Lower lobe of right lung (tissue), 2 donors: ENCODE results near the gene VKORC1. TPM values are rescaled to one million over a fixed set of nuclear protein-coding genes. Genes with fewer than 3 reads are reported as not detected.
A peak's percentile ranks its signal among the peaks of the same experiment; 100 is the strongest.

Source experiments
- ATAC-seq, 2 donors: fragments of 200-7000 bp; cut with Tn5 transposase; one replicate each; pipeline ENCODE4 v1.9.1; 2020 to 2022; ENCODE audit warnings: mild to moderate bottlenecking in 2 of 2, moderate library complexity in 2 of 2
- DNase-seq: peaks from one replicate; pipeline ENCODE4 v3.0.0-alpha.2; 2020
- H3K27ac ChIP-seq: fragments of 200-600 bp; one replicate; pipeline ENCODE4 v1.8.0; 2022
- H3K27me3 ChIP-seq: fragments of 200-600 bp; one replicate; pipeline ENCODE4 v1.8.0; 2022; ENCODE audit warnings: low read depth
- H3K36me3 ChIP-seq: fragments of 200-600 bp; one replicate; pipeline ENCODE4 v1.8.0; 2022; ENCODE audit warnings: mild to moderate bottlenecking
- H3K4me1 ChIP-seq: fragments of 200-600 bp; one replicate; pipeline ENCODE4 v1.8.0; 2022
- H3K4me3 ChIP-seq: fragments of 200-600 bp; one replicate; pipeline ENCODE4 v1.8.0; 2022; ENCODE audit warnings: mild to moderate bottlenecking
- H3K9me3 ChIP-seq: fragments of 200-600 bp; one replicate; pipeline ENCODE4 v1.8.0; 2022
- CTCF ChIP-seq: fragments of 200-600 bp; IDR thresholded peaks from one replicate; pipeline ENCODE4 v1.8.0; 2022; ENCODE audit warnings: antibody characterized with exemption, mild to moderate bottlenecking
- intact Hi-C: fragments of 100-400 bp; cut with DNase I; formaldehyde crosslinking; loops from one replicate; pipeline ENCODE4 v1.11.0; 2022
- total RNA-seq: library from RNA; stranded (reverse); fragmentation: NEBNext Ultra II Directional; extraction: Animal tissue kit (Norgen Biotek cat#: 25700); gene quantifications from one replicate; pipeline ENCODE4 v1.2.1, GENCODE V29; 2021
- donor health status: DM: no; HTN: yes; CAD: no; lungs with severe emphysema.

The VKORC1 gene
- total RNA-seq, 1 donor from 2014 or later, result 65.6 TPM

- H3K9me3 ChIP-seq, result no peaks in the 10 kb centered on the region
- no peaks in the 10 kb centered on the region for H3K4me1 ChIP-seq
- intact Hi-C loops, result no loop called here
- no peak overlapping the region for H3K27ac ChIP-seq
- H3K36me3 ChIP-seq, result peaks cover 72% of the 10 kb centered on the region
- DNase-seq (no peak), ATAC-seq (peak; percentile 52 to 57)
- no peaks in the 10 kb centered on the region for H3K27me3 ChIP-seq
- no peak overlapping the region for H3K4me3 ChIP-seq
- no peak for TF ChIP-seq CTCF
These were observed 10.6 kb downstream of the VKORC1 start for GRCh38 chr16:31083981-31084380.

GRCh38 chr16:31083556-31083955, 11.0 kb downstream of the VKORC1 start:
- peaks cover 72% of the 10 kb centered on the region for H3K36me3 ChIP-seq
- intact Hi-C loops, result no loop called here

GRCh38 chr16:31083081-31083480, 11.5 kb downstream of the VKORC1 start:
- ATAC-seq, result no peak
- H3K27me3 ChIP-seq, result no peaks in the 10 kb centered on the region
- H3K9me3 ChIP-seq, result no peaks in the 10 kb centered on the region
- no peak for DNase-seq
- H3K4me1 ChIP-seq, result no peaks in the 10 kb centered on the region
- H3K4me3 ChIP-seq, result no peak overlapping the region
- no peak for TF ChIP-seq CTCF
- H3K27ac ChIP-seq, result no peak overlapping the region
- intact Hi-C loops, result no loop called here
- H3K36me3 ChIP-seq, result peaks cover 75% of the 10 kb centered on the region

More at GRCh38 chr16:31083556-31083955, 11.0 kb downstream of the VKORC1 start:
- Histone ChIP-seq H3K27ac (no peak overlapping the region), H3K4me1 (no peaks in the 10 kb centered on the region), H3K4me3 (no peak overlapping the region), H3K27me3 (no peaks in the 10 kb centered on the region), H3K9me3 (no peaks in the 10 kb centered on the region)
- TF ChIP-seq CTCF, result no peak
- DNase-seq (no peak), ATAC-seq (peak in 1 of 2 donors; percentile 10)

- ATAC-seq (no peak), DNase-seq (no peak)
- H3K27me3 ChIP-seq, result no peaks in the 10 kb centered on the region
- no peaks in the 10 kb centered on the region for H3K4me1 ChIP-seq
- H3K36me3 ChIP-seq, result peaks cover 81% of the 10 kb centered on the region
- H3K9me3 ChIP-seq, result no peaks in the 10 kb centered on the region
- H3K4me3 ChIP-seq, result no peak overlapping the region
- H3K27ac ChIP-seq, result no peak overlapping the region
- TF ChIP-seq CTCF, result no peak
- intact Hi-C loops, result no loop called here
These were observed 12.1 kb downstream of the VKORC1 start for GRCh38 chr16:31082368-31083045.

GRCh38 chr16:31081428-31082351, 12.9 kb downstream of the VKORC1 start:
- Histone ChIP-seq H3K27me3 (no peaks in the 10 kb centered on the region), H3K36me3 (peaks cover 84% of the 10 kb centered on the region), H3K27ac (no peak overlapping the region), H3K9me3 (no peaks in the 10 kb centered on the region), H3K4me1 (no peaks in the 10 kb centered on the region), H3K4me3 (no peak overlapping the region)
- intact Hi-C loops, result no loop called here
- no peak for ATAC-seq
- no peak for DNase-seq
- no peak for TF ChIP-seq CTCF
